Activated CD8-positive, alpha-beta memory T cell treated with anti-CD3 and anti-CD28 coated beads for 4 hours (primary cell): ENCODE measurements around the gene WDR5.

Source experiments
- DNase-seq, 2 donors: peaks; one replicate each; pipeline ENCODE4 v3.0.0-alpha.2; 2020; ENCODE audit warnings: low read depth in 2 of 2

WDR5 gene

DNA sequence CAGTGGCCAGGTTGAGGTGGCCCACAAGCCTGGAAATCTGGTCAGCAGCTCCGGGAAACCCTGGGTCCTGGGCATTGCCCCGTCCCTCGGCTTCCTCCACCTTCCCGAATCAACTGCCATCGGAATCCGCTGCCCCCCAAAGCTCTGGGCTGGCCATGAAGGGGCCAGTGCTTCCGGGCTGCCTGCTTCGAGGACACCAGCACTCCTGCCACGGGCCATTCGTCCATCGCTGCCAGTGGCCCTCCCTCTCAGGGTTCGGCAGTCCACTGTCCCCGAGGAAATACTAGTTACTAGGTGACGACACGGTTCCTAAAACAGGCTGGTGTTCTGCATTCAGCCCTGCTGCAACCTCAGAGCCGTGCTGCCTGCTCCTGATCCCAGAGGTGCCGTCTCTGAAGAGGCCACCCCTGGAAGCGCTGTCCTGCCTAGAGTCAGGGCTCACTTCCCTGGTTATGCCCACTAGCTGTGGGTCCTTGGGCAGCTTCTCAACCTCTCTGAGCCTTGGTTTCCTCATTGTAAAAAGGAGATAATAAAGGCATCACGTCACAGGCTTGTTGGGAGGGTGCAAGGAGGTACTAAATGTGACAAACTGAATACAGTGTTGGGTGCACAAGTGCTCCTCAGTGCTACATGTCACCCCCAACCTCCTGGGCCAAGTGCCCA, 3.5 kb upstream of the WDR5 start:
- no peak for DNase-seq

GRCh38 chr9:134134949-134135342, 936 bp upstream of the WDR5 start:
- no peak for DNase-seq

- no peak for DNase-seq
These were observed 475 bp downstream of the WDR5 start for GRCh38 chr9:134136118-134136995.

DNA sequence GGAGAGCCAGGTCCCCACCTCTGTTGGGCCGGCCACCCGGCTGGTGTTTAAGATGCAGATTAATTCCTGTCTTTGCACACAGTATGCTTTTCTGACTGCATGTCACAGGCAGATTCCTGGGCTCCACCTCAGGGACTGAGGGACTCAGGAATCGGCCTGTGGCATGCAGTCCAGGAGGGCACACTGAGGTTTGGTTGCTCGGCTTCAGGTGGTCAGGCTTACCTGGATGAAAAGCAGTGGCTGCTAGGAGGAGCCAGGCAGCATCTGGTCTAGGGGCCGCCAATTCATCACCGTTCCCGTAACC, 1.1 kb downstream of the WDR5 start:
- DNase-seq, result no peak

DNA sequence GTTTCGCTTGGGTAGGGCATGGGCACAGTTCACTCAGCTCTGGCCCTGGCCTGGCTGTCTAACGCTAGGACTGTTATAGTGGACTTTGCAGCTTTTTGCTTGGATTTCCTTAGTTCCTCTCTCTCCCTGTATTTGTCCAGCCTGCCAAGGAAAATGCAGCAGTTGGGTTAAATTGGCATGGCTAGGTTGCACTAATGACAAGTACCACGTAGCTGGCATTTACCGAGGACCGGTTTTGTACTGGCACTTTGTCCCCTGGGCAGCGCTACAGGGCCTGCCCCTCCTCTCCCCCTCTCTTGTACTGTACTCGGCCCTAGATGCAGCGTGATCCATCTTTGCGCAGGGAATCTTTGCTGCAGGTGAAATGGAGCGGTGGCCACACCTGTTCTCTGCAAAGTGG, 2.4 kb downstream of the WDR5 start:
- no peak for DNase-seq

DNA sequence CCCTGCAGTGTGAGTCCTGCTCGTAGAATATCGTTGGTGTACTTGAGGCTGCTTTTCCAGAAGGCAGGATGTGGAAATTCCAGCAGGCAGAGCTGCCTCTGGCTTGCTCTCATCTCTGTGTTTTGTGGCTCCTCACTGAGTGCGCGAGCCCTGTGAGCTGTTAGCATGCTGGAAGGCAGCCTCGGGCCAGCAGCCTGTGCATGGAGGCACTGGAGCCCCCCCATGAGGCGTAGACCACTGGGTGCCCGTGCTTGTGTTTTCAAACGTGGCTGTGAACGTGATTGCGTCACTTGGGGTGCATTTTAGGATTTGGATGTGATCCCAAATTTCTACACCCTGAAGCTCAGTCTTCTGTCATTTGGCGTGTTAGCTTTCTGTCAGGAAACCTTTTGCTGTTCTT, 3.2 kb downstream of the WDR5 start:
- no peak for DNase-seq

GRCh38 chr9:134141906-134142305, 6.0 kb downstream of the WDR5 start:
- no peak for DNase-seq

DNA sequence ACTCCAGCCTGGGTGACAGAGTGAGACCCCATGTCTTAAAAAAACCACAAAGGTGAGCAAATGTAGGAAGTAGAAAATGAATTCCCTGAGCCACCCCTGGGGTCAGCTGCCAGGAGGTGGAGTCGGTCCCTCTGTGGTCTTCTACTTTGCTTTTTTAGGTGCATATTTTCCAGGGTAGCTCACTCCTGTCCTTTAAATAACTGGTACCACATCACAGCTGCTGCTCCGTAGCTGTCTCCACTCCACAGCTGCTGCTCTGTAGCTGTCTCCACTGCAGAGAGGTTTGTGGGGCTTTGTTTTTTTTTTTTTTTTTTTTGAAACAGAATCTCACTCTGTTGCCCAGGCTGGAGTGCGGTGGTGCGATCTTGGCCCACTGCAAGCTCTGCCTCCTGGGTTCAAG, 8.9 kb downstream of the WDR5 start:
- no peak for DNase-seq

DNA sequence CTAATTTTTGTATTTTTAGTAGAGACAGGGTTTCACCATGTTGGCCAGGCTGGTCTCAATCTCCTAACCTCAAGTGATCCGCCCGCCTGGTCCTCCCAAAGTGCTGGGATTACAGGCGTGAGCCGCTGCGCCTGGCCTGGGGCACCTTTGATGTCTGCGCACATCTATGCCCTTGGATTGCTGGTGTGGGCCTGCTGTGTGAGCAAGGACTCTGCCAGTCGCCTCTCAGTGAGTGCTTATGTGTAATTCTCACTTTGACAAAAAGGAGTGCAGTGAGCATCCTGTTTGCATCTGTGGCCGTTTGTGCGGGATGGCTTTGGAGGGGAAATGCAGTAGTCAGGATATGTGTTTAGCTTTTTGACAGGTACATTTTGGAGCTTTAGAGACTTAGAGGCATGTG, 9.4 kb downstream of the WDR5 start:
- DNase-seq, result no peak

DNA sequence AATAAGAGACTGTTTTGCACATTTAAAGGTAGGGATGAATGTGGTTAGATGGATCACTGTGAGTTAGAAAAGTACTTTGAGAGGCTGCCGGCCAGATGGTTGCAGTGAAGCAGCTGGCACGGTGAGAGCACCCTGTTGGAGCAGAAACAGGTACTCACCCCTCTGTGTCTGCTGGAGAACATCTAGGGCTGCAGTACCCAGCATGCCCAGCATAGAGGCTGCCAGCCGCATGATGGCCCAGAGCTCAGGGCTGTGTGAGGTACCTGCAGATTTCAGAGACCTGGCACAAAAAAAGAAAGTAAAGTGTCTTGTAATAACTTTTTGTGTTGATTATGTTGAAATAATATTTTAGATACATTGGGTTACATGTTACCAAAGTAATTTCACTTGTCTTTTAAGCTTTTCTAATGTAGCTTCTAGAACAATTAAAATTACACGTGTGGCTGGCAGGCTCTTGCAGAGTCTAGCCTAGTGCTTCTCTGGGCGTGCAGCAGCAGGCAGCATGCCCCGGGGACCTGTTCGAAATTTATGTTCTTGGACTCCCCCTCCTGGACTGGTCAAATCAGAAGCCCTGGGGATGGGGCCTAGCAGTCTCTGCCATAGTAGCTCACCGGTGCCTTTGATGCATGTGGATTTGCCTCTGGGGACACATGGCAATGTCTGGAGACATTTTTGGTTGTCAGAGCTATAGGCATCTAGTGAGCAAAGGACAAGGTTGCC, 11.1 kb downstream of the WDR5 start:
- DNase-seq, result no peak

DNA sequence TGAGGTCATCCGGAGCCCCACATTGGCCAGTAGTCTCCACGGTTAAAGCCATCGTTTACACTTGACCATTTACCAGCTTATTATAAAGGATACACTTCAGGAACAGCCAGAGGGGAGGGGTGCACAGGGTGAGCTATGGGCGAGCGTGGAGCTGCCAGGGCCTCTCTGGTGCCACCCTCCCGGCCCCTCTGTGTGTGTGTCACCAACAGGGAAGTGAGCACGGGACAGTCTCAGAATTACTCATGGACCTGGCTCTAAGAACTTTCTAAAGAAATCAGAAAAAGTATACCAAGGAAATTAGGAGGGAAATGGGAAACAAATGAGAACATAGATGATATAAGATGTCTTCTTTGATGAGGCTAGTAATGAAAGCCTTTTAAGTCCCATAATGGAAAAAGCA, 13.5 kb downstream of the WDR5 start:
- no peak for DNase-seq

GRCh38 chr9:134150557-134151214, 14.8 kb downstream of the WDR5 start:
- no peak for DNase-seq

DNA sequence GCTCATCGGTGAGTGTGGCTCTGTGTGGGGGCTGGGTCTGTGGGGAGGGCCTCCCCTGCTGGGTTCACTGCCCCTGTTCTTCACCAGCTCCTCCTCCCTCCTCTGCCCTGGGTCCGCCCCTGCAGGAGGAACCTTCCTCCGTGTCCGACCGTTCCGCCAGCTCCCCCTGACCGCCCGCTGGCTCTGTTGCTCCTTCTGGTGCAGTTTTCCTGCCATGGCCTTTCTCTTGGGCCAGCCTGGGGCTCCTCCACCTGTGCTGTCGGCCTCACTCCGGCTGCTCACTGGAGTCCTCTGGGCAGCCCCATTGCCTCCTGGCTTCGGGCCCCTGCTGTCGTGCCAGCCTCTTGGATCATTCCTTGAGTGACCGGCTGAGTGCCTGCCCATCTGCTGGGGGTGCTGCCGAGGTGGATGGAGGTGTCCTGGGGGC, 16.2 kb downstream of the WDR5 start:
- no peak for DNase-seq

DNA sequence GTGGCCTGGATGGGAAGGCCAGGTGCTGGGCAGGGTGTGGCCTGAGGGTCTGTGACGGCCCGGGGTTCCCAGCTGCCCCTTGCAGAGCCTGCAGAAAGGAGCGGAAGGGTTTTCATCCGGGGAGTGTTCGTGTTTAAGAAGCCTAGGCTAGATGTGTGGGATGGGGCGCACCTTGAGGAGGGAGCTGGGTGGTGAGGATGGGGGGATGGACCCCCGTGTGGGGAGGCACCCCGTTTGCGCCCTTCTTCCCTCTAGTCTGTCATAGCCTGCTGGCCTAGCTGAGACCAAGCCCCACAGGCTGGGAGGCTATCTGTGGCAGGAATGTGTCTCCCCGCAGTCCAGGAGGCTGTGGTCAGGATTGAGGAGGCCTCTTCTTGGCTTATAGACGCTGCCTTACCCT, 16.6 kb downstream of the WDR5 start:
- DNase-seq, result no peak

DNA sequence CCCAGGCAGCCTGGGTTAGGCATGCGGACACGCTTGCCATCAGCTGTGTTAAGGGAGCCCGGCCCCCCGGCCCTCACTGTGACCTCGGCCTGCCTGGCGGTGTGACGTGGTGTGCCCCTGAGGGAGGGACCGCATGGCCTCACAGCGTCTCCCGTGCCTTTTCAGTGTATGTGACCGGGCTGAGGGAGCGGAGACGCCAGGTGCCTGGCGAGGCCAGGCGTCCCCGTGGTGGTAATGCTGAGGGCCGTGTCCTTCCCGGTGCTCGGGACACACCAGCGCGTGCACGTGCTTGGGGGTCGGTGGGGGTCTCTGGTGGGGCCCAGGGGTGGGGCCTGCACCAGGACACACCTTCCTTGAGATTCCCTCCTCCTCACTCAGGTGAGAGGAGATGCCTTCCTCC, 17.6 kb downstream of the WDR5 start:
- DNase-seq, result no peak

- DNase-seq, result no peak
These were observed 18.4 kb downstream of the WDR5 start for GRCh38 chr9:134154262-134154701.

- DNase-seq, result no peak
These were observed 20.0 kb downstream of the WDR5 start for GRCh38 chr9:134155812-134156377.

GRCh38 chr9:134156564-134157377, 20.9 kb downstream of the WDR5 start:
- DNase-seq, result no peak

- DNase-seq, result no peak
These were observed 21.6 kb downstream of the WDR5 start for GRCh38 chr9:134157378-134157885.

DNA sequence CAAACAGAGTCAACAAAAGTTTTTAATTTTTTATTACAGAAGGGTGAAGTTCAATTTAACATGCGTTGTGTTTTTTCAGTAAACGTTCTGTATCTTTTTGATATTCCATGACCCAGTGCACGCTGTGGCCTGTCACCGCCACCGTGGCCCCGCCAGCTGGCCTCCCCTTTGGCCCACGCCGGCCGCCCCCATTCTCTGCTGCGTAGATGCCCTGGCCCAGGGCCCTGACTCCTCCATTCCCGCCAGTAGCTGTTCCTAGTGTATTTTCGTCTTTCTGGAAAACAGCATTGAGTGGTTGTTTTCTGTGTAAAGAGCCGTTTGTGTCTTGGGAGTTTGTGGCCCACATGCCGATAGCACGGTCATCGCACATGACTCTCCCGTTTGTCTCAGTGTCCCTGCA, 22.4 kb downstream of the WDR5 start:
- DNase-seq, result no peak
